AG09309 (cell line): ENCODE results near the gene CDKN2AIPNL.

Source experiments
- DNase-seq: peaks from one replicate; pipeline ENCODE4 v3.0.0-alpha.2; 2010; ENCODE audit warnings: low read depth
- H3K4me3 ChIP-seq: 2 replicates; pipeline ENCODE4 v1.5.1; 2011; ENCODE audit warnings: mild to moderate bottlenecking, low read depth, low read length, moderate library complexity; ENCODE audit not compliant: control insufficient read depth
- TF ChIP-seq, protein P1 (sequence below): IDR thresholded peaks from 2 replicates; pipeline ENCODE4 v1.5.1; 2011; ENCODE audit warnings: mild to moderate bottlenecking, low read depth, low read length, inconsistent platforms; ENCODE audit not compliant: insufficient read depth, control insufficient read depth; ENCODE audit errors: missing control alignments

CDKN2AIPNL gene

DNA sequence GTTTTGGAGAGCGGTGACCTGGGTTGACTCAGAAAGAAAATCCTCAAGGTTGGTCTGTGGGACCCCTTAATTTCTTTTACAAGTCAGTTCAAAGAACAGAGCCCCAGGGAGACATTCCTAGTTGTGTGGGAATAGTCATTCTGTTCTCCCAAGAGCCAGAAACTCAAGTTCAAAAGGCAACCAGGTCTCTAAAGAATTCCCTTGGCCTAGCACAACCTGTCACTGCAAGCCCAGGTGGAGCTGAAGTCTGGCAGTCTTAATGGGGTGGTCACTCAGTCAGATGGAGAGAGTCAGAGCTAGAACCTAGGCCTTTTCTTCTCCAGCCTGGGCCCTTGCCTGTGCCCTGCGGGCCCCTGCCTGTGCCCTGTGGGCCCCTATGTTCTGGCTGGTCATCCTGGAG lies 37.5 kb upstream of the CDKN2AIPNL start:
- no peak overlapping the region for H3K4me3 ChIP-seq
- DNase-seq: no peak
- TF ChIP-seq, protein P1, sequence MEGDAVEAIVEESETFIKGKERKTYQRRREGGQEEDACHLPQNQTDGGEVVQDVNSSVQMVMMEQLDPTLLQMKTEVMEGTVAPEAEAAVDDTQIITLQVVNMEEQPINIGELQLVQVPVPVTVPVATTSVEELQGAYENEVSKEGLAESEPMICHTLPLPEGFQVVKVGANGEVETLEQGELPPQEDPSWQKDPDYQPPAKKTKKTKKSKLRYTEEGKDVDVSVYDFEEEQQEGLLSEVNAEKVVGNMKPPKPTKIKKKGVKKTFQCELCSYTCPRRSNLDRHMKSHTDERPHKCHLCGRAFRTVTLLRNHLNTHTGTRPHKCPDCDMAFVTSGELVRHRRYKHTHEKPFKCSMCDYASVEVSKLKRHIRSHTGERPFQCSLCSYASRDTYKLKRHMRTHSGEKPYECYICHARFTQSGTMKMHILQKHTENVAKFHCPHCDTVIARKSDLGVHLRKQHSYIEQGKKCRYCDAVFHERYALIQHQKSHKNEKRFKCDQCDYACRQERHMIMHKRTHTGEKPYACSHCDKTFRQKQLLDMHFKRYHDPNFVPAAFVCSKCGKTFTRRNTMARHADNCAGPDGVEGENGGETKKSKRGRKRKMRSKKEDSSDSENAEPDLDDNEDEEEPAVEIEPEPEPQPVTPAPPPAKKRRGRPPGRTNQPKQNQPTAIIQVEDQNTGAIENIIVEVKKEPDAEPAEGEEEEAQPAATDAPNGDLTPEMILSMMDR: no peak

DNA sequence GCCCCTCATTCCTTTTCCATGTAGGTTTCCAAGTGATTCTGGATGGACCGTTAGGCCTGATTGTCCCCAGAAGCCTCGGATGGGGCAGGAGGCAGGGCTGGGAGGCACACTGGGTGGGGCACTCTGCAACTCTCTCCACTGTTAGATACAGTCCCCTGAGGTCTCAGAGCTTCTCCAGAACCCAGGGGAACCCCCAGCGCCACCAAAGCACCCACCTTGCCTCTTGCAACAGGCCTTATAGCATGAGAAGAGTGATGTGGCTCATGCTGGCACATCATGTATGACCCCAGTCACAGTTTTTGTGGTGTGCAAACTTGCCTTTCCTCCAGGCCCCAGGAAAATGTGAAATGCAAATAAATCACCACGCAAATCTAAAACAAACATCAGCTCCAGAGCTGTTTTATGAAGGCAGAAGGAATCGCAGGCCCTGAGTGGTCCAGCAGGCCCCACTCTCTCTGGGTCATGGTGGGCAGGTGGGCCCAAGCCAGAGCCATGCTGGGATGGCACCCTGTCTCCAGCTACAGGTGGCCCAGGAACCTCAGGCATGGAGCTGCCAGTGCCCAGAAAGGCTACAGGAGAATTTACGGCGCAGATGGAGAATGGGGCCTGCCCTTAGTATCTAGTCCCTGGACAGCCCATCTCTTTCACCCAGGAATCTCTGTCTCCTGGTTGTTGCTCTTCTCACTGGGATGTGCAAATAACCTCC lies 36.3 kb upstream of the CDKN2AIPNL start:
- H3K4me3 ChIP-seq: no peak overlapping the region
- TF ChIP-seq, protein P1: no peak

DNA sequence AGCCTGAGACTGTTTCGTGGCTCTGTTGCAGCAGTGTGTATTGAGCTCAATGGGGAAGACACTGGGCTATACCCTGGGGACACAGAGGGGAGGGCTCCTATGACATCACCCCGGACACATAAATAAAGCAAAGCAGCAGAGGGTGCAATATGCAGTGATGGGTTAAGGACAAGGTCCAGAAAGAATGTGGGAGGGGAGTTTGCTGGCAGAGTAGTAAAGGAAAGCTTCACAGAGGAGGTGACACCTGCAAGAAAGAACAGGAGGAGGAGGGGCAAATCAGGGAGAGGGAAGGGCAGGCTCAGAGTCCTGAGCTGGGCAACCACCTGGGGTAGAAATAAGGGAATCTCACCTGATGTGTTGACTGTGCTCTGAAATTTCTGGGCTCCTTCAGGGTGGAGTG lies 35.3 kb upstream of the CDKN2AIPNL start:
- TF ChIP-seq, protein P1: no peak
- H3K4me3 ChIP-seq: no peak overlapping the region
- no peak for DNase-seq

More for the DNA sequence above, 36.3 kb upstream of the CDKN2AIPNL start:
- DNase-seq: no peak

DNA sequence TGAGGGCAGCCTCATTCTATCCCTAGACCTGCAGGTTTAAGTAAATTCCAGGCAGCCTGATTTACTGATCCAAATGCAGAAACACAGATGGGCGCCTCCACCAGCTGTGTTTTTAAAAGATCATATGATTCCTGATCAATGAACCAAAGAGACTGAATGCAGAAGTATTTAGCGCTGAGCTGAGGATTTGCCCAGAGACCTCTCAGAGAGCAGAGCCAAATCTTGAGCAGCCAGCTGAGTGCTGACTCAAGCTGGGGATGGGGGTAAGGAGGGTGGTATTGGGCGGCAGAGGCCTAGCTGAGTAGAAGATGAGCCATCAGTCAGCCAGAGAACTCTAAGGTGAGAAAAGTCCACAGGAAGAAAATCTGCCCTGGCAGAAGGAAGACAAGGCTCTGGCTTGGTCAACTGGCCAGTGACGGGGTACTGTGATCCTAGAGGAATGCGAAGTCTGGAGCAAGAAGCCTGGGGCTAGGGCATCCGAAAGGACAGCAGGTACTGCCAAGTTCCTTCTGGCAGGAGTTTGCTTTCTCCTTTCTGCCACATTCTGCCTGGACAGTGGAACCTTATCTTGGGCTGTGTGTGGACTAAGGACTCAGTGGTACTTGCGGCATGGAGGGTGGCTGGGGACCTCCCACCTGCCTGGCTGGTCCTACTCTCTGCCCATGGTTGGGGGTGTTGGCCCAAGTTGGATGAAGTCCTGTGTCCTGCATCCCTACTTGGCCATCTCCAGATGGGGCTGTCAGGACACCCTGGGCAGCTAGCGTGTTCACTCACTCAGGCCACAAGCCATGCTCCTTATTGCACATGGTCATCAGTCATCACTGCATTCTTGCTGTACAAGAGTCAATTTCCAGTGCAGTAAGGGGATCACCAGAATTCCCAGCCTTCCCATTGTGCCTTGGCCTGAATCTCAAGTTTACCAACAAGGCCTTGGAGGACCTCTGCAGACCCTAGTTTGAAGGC lies 34.5 kb upstream of the CDKN2AIPNL start:
- DNase-seq: no peak
- H3K4me3 ChIP-seq: no peak overlapping the region
- TF ChIP-seq, protein P1: no peak

DNA sequence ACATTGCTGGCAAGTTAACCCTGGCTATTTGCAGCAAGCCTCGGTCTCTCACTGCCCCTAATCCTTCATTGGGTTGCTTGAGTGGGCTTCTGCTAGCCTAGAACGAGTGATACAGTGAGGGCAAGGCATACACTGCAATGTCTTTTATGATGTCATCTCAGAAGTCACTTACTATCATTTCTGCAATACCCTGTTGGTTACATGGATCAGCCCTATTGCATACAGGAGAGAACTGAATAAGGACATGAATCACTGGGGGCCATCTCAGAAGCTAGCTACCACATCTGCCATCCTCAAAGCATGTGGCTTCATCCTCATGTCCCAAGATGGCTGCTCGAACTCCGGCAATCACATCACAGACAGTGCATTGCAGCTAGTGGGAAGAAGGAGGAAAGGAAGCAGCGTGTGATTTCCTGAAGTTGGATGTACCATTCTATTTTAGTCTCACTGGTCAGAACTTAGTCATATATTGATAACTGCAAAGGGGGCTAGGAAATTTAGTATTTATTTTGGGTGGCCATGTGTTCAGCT lies 33.3 kb upstream of the CDKN2AIPNL start:
- H3K4me3 ChIP-seq: no peak overlapping the region
- TF ChIP-seq, protein P1: no peak
- DNase-seq: no peak

DNA sequence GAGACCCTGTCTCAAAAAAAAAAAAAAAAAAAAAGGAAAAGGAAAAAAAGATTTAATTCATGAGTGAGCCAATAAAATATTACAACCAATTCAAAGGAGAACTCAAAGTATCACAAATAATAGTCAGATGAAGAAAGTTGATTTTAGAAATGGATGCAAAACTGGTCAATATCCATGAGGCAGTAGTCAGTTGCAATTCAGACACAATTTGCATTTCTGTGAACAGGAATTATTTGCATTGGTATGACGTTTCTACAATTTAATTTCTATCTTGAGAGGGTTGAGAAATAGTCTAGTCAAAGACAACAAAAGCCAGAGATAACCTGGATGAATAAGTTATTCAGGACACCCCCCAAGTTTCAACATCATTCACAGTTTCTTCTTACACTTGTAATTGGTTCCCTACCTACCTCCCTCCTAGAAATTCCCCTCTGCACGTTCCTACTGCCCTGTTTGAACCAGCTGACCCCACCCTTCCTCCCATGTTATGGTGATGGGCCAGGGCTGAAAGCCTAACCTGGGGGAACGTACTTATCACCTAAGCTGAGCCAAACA lies 28.6 kb upstream of the CDKN2AIPNL start:
- no peak for DNase-seq
- H3K4me3 ChIP-seq: no peak overlapping the region
- TF ChIP-seq, protein P1: no peak
